ENCODE data around the gene ABR.
A peak's percentile ranks its signal among the peaks of the same experiment; 100 is the strongest.
"Not testable (repeated sequence)": the region's sequence is repeated elsewhere in the genome, so short reads cannot be mapped to it uniquely, and the experiment has no call there.

ABR gene

DNA sequence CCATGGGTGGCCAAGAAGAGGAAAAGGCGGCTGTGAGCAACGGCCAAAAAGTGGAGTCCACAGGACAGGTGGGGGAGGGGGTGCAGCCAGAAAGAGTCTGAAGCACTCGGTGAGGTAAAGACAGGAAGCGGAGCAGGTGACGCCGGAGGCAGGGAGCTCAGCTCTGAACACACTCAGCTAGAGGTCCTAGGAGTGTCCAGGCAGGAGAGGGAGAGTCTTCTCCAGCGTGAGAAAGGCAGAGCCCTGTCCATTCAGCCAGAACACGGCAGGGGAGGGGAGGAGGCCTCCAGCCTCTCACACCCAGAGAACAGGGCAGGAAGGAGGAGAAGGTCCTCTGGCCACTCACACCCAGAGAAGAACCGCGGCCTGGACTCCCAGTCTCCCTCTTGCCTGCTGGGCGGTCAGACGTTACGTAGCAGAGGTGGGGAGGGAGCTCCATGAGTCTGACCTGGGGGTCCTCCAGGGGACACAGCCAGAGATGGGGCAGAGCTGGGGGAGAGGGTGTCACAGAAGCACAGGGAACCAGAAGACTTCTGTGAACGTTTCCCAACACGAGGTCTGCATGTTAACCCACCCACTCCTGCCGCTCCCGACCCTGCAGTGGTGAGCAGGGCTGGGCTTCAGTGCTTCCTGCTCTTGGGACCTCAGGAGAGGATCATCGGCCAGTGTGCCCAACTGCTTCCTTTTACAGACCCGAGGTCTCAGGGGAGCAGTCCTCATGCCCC, 89.2 kb downstream of the ABR start:
- DNase-seq = no peak

DNA sequence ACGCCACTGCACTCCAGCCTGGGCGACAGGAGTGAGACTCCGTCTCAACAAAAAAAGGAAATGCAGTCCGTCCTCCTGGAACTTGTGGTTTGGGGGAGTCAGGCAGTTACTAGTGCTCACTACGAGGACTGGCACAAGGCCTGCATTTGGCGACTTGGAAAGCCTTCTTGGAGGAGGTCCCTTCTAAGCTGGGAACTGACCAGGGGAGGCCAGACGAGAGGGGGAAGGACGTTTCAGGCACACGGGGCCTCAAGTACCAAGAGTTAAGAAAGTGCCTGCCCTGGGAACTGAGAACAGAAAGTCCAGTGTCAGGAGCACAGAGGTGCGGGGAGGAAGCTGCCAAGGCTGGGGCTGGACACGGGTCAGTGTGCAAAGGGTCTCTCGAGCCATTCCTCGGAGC, 89.9 kb downstream of the ABR start:
- peak; percentile 40 to 41 for DNase-seq

DNA sequence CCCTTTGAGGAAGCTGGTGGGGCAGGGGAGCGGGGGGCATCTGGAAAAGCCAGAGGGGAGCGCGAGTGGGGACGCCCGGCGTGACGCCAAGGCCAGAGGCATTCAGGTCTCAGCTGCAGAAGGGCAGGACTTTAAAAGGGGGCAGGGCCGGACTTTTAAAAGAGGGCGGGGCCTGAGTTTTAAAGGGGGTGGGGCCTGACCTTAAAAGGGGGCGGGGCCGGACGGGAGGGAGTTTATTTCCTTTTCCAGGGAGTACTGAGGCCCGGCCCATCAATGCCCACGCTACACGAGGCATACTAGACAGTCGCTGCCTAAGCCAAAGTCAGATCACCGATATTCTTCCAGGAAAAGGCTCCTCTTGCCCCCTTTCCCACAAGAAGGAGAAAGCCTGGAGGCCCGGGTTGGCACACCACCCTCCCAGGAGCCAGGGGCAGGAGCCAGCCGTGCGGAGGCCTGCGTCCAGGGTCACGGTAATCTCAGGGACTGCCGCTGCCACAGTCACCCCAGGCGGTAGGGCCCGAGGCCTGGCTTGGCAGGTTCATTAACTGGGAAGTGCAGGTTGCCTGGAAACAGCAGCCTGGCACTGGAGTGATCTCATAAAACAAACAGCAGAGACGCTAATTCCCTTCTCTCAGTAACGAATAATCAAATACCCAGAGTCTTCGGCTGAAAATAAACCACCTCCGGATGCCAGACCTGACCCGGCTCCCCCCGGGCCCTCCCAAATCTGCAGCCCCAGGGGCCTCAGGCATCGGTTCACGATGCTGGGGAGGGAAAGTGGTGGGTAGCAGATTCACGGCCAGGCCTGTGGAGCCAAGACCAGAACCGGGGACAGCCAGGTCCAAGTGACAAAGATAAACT, 92.2 kb downstream of the ABR start:
- DNase-seq = no peak

DNA sequence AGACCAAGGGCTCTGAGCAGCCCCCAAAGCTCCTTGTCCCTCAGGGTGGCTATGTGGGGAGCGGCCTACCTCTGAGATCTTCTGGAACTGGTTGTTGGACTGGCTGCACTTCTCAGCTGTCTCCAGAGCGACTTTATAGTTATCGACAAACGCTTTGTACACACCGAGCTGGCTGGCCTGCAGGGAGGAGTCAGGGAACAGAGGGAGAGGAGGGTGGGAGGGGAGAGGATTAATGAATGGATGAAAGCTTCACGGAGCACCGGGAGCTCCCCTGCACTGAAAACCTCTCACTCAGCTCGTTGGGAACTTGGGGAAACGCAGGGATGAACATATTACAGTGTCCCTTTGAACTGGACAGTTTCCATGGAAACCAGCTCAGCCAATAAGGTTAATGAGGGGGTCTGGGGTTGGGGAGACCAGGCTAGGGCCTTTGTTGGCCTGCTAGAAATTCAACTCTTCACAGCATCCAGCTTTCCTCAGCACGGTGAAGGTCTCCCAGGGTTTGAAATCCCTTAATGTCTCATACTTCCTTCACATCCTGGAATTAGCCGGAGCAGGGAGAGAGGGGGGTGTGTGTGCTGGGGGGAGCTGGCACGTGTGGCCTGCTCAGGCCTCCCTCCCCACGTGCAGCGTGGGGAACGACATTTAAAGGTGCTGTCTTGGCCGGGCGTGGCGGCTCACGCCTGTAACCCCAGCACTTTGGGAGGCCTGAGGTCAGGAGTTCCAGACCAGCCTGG, 96.2 kb downstream of the ABR start:
- DNase-seq = no peak

DNA sequence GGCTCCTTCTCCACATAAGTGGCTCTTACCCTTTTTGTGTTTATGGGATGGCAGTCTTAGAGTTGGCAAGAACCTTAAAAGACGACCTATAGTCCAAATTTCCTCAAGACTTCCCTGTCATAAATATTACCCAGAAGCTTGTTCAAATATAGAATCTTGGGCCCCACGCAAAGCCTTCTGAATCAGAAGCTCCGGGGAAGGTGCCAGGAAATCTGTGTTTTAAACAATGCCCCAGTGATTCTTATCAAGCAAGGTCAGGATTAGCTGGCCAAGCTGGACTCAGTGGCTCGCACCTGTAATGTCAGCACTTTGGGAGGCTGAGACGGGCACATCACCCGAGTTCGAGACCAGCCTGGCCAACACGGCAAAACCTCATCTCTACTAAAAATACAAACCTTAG, 97.2 kb downstream of the ABR start:
- no peak for DNase-seq

DNA sequence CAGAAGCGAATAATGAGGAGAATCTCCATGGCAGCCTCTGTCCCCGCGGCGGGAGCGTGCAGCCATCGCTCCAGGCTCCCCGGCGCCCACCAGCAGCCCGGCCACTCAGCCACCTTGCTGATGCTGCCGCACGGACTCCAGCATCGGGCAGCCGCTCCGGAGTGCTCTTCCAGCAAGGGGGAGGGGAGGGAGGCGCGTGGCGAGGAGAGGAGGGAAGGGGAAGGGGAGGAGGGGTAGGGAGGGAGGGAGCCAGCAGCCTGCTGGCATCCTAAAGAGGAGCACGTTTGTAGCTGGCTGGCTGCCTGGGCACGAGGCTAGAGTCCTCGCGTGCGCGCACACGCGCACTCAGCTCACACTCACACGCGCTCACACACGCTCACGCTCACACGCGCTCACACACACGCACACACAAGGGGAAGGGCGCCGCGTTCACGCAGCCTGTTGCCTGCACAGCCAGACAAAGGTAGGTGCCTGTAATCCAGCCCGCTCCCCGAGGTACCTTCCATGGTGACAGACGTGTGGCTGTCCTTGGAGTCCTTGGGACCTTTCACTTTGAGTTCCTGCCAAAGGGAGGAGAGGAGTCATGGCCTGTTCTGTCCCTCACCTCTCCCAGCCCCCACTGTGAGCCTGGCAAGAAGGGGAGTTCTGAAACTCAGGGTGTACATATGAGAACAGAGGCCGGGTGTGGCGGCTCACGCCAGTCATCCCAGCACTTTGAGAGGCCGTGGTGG, 100.8 kb downstream of the ABR start:
- no peak for DNase-seq

DNA sequence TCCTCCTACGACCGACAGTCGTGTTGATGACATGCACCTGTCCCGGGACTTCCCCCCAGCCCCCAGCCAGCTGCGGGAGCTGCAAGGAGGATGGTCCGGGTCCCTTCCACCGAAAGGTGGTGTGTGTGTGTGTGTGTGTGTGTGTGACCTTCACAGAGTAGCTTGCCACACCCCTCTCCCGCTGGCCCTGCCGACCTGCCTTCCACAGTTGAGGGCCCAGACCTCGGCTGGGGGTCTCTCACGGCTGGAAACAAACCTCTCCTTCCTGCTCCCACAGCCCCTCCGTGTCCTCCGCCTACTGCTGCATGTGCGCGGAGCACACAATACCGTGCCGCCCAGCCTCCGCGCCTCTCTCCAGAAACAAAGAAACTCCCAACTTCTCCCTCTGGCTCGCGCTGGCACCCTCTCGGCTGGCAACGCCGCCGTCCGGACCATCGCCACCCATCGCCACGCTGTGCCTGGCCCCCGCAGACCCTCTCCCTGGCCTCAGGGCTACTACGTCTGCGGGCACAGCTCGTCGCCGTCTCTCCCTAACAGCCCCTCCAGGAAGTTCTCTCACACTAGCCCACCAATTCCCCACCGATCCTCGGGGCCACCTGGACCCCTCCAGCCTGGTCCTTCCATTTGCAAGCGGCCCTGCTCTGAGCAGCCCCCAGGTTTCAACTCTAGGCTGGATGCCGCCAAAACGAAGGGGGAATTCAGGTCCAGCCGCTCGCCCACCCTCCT, 101.6 kb downstream of the ABR start:
- no peak for DNase-seq

DNA sequence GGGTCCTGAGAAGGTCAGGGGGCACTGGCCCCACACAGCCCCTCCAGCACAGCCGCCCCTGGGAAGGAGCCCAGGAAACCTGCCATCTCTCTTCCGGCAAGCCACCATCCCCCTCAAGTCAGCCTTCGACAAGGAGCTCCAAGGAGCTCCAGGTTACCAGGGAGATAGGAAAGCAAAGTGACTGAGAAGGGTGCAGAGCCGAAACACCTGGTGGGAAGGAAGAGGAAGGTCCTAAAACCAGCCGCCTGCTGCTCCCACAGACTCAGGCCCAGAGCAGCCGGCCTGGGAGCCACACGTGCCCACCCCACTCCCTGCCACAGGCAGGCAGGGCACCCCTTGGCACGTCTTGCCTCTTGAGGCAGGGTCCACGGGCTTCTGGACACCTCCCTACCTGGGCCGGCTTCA, 102.2 kb downstream of the ABR start:
- no peak for DNase-seq

DNA sequence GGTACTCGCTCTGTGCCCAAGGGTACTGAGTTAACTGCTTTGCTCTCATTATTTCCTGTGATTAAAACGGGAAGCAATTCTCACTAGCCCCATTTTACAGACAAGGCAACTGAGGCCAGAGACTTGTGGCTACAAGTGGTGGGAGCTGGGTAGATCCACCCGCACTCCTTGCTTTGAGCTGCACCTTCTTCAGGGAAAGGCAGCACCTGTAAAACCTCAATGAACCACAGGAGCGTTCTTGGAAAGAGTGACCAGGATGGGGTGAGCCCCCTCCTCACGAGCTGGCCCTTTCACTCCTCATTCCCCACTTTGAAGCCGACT, 102.8 kb downstream of the ABR start:
- no peak for DNase-seq

DNA sequence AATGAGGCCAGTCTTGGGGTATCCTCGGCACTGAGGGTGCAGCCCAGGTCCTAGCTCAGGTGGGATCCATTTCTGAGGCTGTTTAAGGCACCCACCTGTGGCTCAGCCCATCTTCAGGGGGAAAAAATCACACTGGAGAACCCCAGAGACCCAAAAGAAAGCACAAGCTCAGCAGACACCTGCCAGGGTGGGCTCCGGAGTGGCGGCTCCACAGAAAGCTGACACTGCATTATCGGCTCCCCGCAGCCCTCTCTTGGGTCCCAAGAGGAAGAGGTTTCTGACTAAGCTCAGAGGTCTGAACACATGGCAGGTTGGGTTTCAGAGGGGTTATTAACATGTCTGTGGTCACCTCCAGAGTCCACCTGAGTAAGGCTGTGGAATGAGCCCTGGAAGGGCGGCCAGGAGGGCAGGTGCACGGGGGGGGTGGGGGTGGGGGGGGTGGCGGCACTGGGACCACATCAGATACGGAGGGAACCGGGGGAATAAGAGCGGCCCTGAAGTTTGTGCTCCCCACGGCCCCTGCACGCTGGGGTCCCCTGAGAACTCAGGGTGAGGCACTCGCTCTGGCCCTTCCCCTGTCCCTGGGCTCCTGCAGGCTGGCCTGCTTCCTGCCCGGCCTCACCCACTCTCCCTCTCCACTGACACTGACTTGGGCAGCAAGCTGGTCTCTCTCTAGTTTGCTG, 103.3 kb downstream of the ABR start:
- no peak for DNase-seq

DNA sequence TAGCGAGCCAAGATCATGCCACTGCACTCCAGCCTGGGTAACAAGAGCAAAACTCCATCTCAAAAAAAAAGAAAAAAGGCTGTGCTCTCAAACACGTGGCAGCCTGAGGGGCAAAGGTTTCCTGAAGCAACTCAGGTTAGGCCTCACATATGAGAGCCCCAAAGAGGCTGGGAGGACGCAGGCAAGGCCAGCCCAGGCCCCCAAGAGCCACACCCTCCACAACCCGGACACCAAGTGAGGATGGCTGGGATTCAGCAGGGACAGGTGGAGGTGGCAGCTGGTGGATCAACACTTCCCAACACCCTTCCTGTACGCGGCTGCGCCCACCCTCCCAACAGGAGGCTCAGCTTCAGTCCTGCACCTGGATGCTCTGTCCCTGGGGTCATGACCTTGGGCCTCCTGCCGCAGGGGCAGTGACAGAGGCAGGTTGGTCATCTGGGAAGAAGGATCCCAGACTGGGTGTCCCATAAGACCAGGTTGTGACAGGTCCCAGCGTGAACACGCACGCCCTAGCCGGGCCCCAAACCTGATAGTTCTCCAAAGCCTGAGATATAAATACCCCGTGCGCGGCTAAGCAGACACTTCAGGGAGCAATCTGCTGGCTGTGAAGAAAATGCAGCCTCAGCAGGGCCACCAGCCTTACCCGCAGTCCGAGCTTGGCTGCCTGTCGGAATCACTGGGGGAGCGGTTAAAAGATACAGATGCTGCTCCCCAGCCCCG, 104.7 kb downstream of the ABR start:
- DNase-seq = no peak

DNA sequence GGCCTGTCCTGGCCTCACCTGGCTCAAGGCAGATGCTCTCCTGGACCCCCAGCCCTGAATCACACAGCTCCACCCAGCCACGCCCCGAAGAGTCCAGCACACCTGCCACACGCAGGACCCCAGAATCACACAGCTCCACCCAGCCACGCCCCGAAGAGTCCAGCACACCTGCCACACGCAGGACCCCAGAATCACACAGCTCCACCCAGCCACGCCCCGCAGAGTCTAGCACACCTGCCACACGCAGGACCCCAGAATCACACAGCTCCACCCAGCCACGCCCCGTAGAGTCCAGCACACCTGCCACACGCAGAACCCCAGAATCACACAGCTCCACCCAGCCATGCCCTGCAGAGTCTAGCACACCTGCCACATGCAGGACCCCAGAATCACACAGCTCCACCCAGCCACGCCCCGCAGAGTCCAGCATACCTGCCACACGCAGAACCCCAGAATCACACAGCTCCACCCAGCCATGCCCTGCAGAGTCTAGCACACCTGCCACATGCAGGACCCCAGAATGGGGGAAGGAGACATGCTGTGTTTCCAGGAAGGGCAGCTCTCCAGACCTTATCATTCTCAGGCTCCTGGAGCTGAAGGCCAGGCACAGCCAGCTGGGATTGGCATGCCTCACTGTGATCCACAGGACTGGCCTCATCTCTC, 105.7 kb downstream of the ABR start:
- not testable (repeated sequence) for DNase-seq

DNA sequence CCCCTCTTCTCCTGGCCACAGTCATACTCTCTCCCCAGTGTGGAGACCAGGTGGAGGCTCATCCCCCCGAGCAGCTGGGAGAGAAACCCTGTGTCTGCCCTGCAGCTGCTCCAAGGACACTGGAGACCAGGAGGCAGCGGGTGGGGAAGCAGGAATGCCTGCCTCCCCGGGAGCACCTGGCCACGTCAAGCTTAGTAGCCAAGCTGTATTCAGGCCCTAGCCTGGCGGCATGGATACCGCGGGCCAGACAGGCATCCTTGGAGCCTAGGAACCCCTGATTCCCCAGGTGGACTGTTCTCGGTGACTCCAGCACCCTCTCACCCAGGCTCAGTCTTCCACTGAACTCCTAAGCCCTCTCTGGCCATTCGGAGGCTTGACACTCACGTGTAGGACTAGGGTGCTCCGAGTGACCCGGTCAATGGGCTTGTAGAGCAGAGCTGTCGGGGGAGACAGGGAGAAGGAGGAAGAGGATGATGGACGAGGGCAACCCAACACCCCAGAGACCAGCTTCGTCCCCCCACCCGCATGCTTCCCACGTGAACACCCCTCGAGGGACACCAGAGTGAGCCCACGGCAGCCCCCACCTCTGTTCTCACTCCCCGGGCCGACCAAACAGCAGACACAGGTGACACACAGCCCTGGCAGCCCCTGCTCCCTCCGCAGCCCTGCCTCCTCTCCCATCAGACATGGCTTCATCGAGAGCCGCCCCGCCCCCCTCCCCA, 106.4 kb downstream of the ABR start:
- no peak for DNase-seq

DNA sequence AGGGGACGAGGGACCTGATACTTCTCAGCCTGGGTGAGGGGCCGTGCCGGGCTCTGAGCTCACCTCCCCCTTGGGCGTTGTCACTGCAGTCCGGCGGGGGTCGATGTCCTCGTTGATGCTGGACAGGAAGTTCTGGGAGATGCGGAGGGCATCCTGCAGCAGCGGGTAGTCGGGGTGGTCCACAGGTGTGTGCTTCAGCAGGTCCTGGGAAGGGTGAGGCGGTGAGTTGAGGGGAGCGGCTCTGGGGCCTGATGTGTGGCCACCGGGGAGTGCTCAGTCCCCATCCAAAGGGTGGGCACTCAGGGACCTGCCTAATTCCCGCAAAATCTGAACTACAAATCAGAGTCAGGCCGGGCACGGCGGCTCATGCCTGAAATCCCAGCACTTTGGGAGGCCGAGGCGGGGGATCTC, 107.2 kb downstream of the ABR start:
- DNase-seq = no peak

DNA sequence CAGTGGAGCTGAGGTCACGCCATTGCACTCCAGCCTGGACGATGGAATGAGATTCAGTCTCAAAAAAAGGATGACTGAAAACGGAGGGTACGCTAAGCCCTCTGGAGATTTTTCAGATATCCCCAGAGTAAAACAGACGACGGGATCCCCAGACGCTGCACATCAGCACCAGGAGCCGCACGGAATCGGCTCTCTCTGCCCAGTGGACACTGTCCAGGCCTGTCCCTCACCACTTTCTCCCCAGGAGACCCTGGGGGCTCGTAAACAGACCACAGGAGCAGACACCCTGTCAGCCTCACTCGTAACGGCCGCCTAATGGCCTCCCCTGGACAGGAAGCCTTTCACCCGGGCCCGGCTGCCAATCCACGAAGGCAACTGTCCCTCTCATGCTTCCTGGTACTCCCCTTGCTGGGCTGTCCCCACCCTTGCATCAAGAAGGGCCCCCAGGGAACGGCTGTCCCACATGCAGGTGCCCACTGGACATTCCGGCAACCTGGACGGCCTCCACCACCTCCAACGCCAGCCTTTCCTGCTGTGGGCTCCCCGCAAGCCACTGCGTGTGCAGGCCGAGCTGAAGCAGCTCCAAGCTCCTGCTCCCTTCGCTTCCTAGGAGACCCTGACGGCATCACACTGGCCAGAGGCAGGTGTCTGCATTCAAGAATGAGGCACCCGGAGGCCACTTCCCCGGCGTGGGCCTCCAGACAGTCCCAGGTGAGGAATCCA, 108.5 kb downstream of the ABR start:
- no peak for DNase-seq

DNA sequence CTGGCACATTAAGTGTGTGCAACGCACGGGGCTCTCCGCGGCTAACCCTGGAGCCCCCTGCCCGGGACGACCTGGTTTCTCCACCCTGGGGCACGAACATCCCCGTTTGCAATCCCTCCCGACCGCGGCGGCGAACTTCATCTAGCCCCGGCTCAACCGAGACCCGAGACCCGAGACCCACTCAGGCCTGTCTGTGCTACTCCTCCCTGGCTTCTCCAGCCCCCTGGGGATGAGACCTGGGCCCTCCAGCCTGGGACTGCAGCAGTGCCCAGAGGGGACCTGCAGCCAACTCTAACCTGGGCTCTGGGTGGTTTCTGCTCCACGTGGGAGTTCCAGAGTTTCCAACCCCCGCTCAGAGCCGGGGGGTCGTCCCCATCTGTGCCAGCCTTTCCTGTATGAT, 109.4 kb downstream of the ABR start:
- no peak for DNase-seq

DNA sequence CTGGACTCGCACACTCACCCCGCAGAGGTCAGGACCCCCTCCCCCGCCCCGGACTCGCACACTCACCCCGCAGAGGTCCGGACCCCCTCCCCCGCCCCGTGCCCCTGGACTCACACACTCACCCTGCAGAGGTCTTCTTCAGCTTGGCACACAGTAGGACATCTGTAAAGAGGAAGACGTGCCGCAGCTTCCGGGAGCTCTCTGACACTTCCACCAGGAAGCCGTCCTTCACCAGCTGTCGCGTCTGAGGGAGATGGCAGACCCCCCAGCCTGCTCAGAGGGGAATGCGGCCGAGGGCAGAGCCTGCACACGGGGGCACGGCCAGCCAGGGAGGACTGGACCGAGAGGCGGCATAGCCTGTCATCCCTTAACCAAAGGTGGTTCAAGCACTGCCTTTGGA, 109.9 kb downstream of the ABR start:
- DNase-seq = no peak

DNA sequence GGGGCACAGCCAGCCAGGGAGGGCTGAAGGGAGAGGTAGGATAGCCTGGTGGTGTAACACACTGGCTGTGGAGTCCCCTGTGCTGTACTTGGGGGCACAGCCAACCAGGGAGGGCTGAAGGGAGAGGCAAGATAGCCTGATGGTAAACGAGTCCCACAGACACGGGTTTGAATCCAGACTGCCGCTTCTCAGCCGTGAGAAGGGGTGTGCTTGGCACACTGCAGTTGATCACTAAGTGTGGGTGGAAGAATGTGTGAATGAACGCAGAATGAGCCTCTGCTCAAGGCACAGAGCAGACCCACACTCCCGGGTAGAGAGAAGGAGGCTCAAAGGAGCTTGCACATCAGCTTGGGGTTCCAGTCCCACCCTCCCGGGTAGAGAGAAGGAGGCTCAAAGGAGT, 111.4 kb downstream of the ABR start:
- no peak for DNase-seq

DNA sequence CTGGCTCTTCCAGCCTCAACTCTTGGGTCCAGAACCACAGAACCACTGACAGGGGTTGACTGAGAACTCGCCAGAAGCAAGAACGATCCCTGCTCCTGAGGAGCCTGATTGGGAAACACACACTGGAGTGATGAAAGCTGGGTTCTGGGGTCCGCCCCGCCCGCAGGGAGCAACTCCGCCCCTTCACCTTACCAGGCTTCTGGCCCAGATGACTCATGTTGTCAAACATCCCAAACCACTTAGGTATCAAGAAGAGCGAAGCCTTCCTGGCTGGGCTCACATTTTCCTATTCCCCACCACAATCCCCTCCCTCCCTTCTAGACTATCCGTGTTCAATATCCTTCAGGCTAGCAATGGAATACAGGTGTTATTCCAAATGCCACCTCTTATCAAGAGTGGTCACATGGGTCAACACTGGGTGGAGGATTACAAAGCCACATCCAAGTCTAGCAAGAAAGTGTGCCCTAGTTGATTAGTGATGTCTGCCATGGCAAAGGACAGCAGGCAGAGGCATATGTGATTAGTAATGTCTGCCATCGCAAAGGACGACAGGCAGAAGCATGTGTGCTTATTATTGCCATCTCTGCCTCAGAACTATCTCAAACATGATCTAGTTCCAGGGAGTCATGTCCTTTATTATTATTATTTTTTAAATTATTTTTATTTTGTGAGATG, 112.4 kb downstream of the ABR start:
- DNase-seq = no peak

All from Kasumi-1 (cell line).